Measurements from ENCODE around the gene CEBPZOS.
"Not testable (repeated sequence)": the region's sequence is repeated elsewhere in the genome, so short reads cannot be mapped to it uniquely, and the experiment has no call there.

CEBPZOS gene

DNA sequence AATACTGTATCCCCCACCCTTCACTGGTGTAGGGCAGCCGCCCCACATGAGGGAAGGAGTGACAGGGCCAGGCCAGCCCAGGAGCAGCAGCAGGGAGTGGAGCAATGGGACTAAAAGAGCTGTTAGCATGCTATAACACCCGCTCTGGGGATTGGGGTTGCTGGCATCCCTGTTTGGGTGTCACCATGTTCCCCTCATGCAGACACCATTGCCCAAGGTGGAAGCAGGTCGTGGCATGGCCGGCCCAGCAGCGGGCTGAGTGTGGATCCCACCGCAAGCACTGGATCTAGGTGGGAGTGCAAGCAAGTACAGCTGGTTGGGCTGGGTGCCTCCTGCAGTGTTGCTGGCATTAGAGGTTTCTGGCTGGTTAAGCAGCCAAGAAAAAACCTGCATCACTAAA, 4.5 kb upstream of the CEBPZOS start:
- no peak for DNase-seq

DNA sequence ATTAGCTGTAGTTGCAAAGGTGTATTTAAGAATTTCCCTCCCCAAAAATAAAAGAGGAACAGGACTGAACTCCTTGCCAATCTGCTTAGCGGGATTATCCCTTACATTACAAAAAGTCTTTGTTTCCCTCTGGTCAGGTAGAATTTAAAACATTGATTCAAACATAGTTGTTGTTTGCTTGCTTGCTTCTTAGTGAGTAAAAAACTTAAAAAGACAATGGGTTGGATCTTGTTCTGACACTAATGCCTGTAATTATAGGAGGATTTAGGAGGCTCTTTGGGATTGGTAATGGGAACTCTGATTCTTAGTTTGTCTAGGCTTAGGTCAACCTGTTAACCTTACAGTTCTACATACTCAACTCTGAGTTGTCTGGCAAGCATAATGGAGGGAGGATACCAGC, 3.7 kb upstream of the CEBPZOS start:
- no peak for DNase-seq

DNA sequence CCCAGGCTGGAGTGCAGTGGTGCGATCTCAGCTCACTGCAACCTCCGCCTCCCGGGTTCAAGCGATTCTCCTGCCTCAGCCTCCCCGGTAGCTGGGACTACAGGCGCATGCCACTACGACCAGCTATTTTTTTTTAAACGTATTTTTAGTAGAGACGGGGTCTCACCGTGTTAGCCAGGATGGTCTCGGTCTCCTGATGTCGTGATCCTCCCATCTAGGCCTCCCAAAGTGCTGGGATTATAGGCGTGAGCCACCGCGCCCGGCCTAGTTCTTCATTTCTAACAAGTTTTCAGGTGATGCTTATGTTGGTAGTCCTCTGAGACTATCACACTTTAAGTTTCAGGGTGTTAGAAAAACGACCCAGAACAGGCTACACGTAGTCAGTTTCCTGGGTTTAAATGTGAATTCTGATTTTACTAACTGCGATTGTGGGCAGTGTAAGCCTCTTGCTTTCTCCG, 405 bp upstream of the CEBPZOS start:
- DNase-seq = not testable (repeated sequence)

DNA sequence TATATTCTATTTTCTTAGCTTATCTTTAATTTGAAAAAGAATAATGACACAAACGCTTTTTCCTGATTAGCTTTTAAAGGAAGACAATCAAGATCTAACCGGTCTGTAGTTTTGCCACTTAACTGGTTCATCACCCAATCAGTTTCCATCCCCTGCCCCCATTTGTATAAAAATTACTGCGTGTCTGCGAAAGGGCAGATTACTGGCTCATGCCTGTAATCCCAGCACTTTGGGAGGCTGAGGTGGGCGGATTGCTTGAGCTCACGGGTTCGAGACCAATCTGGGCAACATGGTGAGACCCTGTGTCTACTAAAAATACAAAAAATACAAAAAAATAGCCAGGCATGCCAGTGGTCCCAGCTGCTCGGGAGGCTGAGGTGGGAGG, 2.4 kb downstream of the CEBPZOS start:
- no peak for DNase-seq

DNA sequence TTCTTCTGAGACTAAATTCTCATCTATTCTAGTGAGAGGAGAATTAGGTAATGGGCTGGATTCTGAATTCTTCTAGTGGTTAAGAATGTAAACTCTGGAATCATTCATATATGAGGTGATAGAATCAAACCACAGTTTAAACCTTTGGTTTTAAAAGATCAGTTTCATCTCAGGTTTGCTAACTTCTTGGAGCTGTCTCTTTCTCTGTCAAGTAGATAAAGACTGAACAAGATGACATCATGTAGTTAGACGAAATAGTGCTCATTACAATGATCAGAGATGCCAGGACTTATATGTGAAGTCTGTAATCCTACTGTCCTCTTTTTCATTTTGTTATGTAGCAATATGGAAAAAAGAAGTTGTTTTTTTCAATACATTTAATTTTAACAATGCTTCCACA, 4.9 kb downstream of the CEBPZOS start:
- no peak for DNase-seq

DNA sequence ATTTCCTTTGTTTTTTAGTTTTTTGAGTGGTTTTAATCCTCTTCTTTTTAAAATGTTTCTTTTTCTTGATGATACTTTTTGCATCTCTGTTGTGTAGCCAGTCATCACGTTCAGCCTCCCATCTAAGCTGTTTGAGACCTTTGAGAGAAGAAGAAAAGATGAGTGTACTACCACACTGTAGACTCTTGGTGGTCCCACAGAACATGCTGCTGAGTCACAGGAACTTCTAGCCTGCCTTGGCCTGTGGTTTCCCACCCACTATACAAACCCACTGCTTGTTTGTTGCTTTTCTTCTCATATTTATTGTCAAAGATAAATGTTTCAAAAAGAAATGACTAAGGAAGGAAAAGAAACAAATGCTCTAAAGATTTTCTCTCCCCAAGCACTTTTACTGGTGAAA, 5.5 kb downstream of the CEBPZOS start:
- no peak for DNase-seq

DNA sequence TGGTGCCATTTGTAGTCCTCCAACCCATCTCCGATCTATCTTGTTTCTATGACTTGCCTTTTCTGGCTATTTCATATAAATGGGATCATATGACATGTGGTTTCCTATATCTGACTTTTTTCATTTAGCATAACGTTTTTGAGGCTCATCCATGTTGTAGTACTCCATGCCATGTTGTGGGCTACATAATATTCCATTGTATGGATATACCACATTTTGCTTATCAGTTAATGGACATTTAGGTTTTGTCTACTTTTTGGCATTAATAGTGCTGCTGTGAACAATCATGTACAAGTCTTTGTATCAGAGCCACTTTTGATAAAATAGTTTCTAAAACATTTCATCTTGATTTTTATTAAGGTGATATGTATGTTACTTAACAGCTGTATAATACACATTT, 7.4 kb downstream of the CEBPZOS start:
- no peak for DNase-seq

DNA sequence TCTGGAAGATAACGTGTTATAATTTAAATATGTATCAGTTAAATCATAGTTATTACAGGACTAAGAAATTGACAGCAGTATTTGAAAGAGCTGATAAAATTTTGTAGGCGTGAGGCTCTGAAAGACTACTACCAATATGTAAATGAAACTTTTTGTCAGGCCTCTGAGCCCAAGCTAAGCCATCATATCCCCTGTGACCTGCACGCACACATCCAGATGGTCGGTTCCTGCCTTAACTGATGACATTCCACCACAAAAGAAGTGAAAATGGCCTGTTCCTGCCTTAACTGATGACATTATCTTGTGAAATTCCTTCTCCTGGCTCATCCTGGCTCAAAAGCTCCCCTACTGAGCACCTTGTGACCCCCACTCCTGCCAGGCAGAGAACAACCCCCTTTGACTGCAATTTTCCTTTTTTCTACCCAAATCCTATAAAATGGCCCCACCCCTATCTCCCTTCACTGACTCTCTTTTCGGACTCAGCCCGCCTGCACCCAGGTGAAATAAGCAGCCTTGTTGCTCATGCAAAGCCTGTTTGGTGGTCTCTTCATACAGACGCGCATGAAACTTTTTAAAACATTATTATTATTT, 8.9 kb downstream of the CEBPZOS start:
- not testable (repeated sequence) for DNase-seq

DNA sequence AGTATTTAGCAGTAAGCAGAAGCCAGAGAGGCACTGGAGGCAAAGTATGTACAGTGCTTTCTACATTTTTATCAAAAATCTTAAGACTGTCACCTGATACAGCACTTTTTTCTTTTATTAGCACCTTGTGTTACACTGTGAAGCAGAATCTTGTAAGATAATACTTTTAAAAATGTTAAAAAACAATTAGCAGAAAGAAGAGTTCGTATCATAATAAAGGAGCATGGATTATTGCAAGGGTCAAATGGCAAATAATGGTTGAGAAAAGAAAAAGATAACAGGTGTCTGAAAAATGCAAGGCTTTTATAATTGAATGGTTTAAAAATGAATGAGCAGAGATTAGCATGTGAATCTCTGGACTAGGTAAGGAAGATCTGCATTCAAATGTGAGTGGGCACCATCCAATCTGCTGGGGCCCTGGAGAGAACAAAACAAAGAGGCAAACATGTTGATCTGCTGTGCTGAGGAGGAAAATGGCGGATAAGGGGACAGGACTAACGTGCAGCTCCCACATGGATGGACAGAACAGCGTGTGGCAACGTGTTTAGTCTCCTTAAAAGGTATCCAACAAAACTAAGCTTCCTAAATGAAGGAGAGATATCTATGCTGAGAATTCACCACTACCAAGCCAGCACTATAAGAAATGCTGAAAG, 9.5 kb downstream of the CEBPZOS start:
- no peak for DNase-seq

DNA sequence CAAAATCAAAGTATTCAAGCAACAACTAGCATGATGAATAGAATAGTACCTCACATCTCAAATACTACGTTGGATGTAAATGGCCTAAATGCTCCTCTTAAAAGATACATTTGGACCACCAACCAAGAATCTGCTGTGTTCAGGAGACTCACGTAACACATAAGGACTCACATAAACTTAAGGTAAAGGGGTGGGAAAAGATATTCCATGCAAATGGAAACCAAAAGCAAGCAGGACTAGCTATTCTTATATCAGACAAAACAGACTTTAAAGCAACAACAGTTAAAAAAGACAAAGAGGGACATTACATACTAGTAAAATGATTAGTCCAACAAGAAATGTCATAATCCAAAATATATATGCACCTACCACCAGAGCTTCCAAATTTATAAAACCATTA, 10.5 kb downstream of the CEBPZOS start:
- DNase-seq = not testable (repeated sequence)

DNA sequence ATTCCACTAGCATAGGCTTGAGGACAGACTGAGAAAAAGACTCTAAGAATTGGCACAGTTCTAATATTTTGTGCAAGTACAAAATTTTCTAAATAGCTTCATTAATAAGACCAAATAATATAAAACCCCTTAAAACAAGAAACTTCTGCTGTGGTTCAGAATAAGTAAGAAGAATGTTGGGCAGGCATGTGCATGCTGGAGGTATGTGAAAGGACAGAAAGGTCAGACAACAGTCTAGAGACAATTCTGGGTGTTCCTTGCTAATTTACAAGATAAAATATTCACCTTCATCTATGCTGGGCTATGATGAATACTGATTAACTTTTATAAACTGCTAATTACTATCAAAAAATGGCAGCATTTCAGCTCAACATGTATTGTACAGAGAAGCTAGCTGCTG, 14.9 kb downstream of the CEBPZOS start:
- DNase-seq = no peak

DNA sequence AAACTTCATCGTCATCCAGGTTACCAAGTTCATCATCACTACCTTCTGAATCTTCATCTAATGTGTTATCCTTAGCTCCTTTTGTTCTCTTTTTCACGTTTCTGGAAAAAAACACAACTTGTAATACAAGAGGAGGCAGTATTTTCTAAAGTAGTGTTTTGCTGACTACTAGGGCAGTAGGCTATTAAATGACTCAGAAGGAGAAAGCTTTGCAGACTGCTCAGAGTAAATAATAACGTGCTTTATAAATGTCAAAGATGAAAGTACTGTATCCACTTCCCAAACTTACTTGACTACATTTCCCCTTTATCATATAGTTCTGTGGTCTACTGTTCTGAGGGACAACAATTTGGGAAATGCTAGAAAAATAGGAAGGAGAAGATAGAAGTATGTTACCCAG, 15.6 kb downstream of the CEBPZOS start:
- no peak for DNase-seq

DNA sequence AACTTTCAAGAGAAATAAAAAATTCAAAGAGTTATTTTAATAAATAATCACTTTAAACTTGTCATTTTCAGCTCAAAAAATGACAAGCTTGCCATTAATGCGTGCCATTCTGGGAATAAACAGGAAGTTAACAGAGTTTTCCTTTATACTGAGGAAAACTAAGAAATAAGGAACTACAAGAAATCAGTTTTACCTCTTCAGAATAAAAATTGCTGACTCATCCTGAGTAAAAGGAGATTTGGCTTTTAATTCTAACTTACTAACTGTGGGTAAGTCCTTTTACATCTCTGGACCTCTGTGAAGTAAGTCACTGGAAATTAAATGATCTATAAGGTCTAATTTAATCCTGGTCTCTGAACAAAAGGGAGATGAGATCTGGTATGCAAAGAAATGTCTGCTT, 19.0 kb downstream of the CEBPZOS start:
- DNase-seq = no peak

DNA sequence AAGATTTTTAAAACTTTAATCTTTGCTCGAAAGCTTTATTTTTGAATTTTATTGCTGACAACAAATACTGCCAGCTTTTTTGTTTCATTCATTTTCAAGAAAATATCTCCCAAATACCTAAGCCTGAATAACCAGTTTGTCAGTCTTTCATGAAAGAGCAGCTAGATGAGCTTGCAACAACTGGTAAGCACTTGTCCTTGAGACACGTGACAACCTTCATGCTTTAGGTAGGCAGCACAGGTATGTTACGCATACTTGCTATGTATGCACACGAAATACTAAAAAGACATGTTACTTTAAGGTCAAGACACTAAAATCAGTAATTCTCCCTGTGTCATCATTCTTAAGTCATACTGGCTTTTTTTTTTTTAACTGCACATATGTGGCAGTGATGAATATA, 22.8 kb downstream of the CEBPZOS start:
- DNase-seq = no peak

DNA sequence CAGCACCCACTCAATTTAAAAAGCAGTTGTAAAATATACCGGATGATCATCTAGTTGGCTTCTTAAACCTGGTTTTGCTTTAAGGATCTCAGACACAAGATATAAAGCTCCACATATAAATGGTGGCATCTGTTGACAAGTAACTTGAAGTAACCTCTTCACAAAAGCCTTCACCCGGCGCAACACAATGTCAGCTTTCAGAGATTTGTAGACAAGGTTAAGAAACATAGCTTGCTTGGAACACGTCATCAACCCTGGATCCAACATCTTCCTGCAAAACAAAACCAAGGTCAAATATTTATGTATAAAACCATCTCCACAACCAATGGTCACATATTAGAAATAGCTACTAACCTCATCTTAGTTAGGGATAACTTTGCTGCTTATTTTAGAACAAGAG, 26.8 kb downstream of the CEBPZOS start:
- DNase-seq = no peak

DNA sequence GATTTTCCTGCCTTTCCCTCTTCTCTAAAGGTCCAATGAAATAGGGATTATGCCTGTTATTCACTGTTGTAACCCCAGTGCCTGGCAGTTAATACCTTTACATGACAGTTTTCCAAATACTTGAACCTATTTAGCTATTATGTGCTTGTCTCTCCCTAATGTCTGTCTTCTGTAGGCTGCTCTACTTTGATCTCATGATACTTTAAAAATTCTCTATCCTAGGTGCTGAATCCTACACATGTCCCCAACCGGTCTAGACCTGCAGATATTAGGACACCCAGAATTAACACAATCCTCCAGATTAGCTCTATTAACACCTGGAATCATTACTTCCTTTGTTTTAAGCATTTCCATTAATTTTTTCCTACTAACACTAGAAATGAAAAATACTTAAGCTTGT, 27.8 kb downstream of the CEBPZOS start:
- DNase-seq = no peak

DNA sequence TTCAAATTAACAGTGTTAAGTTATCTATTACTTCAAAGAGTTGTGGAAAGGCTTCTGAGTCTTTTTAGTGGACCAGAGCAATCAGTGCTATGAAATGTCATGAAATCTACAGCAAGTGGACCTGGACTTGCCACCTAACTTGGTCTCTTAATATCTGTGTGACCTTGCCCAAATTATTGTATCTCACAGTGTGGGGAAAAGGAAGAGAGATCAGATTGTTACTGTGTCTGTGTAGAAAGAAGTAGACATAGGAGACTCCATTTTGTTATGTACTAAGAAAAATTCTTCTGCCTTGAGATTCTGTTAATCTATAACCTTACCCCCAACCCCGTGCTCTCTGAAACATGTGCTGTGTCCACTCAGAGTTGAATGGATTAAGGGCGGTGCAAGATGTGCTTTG, 28.8 kb downstream of the CEBPZOS start:
- DNase-seq = not testable (repeated sequence)

DNA sequence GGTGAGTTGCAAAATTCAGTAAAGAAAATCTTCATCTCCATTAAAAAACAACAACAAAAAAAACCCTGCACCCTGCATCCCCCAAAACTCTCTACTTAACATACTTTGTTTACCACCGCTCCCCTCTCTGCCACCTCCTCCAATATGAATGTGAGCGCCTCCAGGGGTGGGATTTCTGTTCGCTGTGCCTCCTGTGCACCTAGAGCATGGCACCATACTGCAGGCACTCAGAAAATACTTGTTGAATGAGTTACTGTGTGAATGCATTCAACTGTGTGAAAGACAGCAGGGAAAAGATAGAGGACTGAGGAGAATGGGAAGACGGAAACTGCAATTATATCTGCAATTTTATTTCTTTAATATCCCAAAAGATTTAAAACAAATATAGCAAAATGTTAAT, 30.6 kb downstream of the CEBPZOS start:
- DNase-seq = no peak

DNA sequence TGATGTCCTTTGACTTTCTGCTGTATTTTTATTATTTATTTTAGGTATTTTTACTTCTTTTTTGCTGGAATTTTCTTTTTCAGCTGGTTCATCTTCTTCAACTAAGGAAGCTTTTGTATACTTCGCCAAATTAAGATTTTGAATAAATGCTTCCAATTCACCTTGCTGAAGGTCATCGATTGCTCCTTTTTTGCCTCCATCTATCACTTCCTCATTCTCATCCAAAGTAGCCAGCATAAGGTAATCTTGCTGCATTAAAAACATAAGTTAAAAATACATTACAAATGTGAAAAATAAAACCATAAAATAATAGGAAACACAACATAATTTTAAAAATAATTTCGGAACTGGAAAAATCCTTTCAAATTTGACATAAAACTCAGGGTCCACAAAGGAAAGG, 32.5 kb downstream of the CEBPZOS start:
- DNase-seq = no peak

DNA sequence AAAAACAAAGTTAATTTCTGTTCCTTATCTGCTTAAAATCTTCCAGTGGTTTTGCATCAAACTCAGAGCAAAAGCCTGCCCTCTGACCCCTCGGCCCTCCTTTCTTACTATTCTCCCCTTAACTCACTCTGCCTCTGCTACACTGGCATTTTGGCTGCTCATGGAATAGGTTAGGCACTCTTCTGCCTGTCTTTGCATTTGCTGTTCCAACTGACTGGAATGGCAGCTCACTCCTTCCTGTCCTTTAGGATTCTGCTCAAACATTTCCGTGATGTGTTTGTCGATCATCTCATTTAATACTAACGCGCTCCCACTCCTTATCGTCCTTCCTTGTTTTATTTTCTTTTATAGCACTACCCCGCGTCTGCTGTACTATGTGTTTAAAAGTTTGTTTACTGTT, 34.3 kb downstream of the CEBPZOS start:
- DNase-seq = no peak

DNA sequence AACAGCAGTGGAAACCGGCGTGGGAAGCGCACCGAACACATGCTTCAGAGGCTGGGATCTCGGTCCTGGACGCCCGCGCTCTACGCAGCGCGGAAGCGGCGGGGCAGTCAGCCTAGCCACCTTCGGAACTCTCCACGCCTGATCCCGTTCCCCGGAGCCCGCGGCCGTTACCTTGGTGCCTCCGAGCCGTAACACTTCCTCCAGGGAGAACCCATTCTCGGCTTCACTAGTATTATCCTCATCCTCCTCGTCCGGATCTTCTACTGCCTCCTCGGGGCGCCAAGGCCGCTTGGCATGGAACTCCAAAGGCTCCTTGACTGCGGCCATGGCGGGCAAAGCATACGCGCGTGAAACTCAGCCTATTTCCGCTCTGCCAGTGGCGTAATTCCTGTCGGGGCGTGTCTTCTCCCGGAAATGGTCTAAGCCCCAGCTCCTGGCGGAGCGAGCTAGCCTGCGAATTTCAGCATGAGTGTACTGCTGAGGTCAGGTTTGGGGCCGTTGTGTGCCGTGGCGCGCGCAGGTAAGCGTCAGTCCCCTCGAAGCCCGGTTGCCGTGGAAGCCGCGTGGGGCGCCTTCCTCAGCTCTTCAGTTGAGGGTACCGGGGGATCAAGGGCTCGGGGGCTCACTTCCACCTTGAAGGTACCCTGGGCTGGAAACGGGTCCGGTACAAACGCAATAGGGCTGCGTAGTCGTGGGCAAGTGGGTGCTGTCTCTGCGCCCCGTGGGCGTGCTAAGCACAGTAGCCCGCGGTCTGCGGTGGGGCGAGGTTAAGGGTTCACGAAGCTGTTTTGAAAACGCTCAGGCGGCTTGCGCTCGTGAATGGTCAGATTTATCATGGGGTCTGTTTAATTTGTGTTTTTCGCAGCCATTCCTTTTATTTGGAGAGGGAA, 35.2 kb downstream of the CEBPZOS start, which contains the start of the genes CEBPZ and NDUFAF7:
Gene CEBPZ (minus strand): TSS at position 356 of the 890 bp plus-strand sequence. CDS start 29 bp downstream, at position 327.
Gene NDUFAF7 (plus strand): TSS at position 418 of the 890 bp plus-strand sequence. CDS start 48 bp downstream, at position 466.
- peak; percentile 77 to 88 for DNase-seq

DNA sequence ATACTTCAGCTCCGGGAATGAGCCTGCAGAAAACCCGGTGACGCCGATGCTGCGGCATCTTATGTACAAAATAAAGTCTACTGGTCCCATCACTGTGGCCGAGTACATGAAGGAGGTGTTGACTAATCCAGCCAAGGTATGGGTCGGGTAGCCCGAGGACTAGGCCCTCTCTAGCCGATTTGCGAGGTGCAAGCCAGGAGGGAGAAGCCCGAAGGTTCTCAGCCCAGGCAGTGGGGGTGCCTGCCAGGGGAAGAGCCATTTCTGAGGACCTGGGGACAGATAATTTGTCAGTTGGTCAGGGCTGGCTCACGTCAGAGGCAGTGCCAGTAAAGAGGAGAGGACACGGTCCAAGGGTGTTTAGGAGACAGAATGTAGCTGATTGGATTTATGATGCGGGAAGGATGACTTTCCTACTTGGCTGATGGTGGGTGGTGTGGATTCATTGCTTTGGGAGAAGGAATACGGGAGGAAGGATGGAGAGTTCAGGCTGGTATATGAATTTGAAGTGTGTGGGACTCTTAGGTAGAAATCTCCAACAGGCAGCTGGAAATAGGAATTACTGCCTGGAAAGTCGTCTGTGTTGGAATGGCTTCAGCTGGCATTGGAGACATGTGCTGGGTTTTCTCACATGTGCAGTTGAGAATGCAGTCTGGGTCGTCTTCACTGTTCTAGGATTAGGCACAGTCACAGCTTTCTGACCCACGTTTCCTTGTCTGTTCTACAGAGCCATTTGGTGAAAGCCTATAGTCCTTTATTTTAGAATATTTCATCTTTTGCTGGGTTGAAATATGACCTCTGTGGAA, 36.0 kb downstream of the CEBPZOS start:
- DNase-seq = no peak

DNA sequence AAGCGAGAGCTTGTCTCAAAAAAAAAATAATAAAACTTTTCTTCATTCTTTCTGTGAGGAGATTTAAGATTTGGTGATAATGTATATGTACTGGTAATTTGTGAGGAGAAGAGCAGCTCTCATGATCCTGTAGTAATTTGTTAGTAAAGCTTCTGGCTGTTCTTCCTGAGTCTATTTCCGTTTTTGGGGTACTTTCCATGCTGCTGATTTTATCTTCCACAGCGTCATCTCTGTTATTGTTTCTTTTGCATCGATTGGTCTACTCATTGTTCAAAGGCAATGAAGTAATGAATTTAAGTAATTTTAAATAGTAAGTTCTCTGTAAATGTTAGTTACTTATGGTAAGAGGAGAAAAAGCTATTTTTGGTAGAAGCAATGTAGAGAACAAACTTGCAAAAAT, 47.1 kb downstream of the CEBPZOS start:
- DNase-seq = no peak

Data from stimulated activated CD4-positive, alpha-beta T cell treated with anti-CD3 and anti-CD28 coated beads, Interleukin-2, amount 100 ng/mL, for 48 hours (primary cell).